ENCODE measurements around the gene NPAS2. TPM values are rescaled to one million over a fixed set of nuclear protein-coding genes. Genes with fewer than 3 reads are reported as not detected.

NPAS2 gene
- polyA plus RNA-seq, 5 donors = 26.7 to 39.0 (median 30.3) TPM

DNA sequence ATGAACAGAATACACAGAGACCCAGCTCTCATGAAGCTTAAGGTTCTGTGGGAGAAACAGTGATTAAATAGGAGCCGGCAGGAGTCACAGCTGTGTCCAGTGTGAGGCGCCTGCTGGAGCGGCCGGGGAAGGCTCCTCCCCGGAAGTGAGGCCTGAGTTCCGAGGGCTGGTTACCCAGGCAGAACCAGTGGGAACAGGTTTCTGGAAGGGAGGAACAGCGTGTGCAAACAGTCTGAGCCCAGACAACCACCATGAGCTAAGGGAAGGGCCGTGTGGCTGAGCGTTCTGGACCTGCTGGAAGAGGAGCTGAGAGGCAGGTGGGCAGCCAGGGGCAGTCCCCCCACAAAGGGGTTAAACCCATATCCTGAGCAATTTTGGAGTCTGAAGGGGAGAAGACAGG is 26.0 kb upstream of the NPAS2 start:
- DNase-seq = no peak

DNA sequence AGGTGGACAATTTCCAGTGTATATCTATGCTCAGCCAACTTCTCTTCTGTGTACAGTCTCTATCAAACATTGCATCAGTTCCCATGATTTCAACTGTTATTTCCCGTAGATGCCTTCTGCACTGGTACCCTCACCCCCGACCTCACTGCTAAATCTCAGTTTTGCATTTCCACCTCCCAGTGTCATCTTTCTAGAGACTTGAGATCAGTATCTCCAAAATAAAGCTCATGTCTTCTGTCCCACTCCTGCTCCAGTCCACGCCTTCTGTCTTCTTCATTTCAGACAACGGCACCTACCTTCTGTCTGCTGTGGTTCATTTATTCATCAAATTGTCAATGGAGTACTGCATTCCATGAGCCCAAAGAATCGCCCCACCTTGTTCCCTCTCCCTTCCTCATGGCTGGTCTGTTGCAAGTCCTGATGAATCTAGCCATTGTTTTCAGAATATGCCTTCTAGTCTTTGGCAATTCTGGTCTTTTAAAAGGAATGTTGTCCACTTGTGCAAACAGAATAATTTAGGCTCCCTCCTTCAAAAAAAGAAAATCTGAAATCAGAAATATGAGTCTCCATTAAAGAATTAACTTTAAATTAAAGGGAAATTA is 23.3 kb upstream of the NPAS2 start:
- no peak for DNase-seq

DNA sequence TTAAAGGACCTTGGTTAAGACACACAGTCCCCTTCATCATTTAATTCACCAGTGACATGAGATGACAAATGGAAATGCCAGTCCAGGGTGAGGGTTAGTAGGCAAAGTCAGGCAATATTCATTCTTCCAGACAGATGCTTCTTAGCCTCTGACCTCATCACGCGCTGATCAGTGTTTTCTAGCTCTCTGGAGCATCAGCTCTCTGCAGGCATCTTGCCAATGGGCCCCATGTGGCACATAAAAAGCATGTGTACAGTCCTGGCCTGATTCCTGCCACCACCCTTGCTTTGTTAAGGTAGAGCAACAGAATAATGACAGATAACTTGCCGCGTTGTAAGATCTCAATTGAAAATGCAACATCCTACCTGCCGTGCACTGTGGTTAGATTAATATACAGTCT is 20.3 kb upstream of the NPAS2 start:
- no peak for DNase-seq

DNA sequence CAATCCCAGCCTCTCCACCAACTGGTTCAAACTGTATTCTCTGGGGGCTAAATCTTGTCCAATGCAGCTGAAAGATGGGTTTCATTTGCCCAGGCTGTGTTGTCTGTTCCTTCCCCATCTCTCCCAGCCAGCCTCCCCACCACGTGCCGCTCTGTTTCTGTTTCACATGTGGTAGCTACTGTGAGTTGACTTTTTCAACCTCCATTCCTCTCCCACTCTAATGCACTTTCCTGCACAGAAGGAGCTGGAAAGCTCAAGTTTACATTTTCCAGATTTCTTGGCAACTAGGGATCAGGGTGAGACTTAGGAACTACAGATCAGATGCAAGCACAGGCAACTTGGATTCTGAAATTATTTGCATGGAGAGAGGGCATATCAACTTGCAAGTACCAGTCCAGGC is 19.0 kb upstream of the NPAS2 start:
- no peak for DNase-seq

DNA sequence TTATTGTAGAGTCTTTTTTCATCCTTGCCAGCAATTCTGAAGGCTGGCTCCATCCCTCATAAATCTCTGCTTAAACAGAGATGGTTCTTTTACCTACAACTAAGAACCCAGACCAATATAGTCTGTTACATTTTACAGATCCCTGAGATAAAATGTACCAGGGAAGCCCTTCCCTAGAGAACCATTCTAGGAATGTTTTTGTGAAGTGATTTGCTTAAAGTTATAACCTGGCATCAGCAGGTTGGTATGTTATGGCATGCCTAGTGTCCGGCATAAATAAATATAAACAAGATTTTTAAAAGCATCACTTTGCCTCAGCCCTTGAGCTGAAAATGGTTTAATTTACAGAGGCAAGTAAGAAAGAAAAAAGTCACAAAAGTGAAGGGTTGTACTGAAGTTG is 18.5 kb upstream of the NPAS2 start:
- no peak for DNase-seq

DNA sequence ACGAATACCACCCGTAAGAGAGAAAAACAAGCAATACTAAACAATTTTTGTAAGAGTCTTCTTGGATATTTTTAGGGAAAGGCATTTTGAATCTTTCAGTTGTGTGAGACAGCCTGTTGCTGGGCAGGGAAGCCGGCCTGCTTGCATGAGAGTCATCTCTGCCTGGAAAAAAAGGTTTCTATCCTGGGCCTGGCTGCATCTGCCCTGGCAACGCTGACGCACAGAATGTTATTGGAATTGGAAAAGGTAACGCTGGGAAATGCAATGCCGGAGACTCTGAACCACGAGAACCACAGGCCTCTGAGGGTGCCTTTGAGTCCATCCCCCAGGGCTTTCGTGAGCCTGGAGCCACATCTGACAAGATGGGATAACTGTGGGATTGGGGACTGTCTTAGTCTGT is 17.9 kb upstream of the NPAS2 start:
- DNase-seq = no peak

DNA sequence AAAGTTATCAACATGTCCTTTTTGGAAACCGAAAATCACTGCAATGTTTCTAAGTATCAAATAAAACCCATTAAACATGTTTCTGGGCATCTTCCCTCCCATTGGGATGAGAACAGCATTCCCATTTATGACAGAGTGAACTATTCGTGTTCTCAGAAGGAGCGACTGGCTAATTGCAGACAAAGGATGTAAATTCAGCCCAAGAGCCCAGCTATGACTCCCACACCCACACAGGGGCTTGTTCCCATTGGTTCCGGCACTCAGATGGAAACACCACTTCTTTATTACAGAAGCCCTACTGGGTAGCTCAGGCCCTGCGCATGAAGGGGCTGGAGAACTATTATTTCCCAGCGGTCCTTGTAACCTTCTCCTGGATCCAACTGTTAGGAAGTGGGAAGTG is 16.6 kb upstream of the NPAS2 start:
- no peak for DNase-seq

DNA sequence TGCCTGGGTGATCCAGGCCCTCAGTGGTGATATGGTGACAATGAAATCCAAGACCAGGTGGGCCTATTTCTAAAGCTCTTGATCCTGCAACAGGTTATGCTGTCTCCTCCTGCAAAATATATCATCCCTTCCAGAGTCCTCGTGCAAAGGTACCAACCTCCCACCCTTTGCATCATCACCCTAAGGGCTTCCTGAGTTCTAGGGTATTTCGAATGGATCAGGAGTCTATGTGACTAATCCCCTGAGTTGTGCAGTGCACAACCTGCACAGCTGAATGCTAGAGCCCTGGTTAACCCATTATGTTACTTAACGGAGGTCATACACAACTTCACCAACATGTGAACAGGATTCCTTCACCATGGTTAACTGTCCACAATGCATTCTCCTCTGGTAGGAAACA is 13.4 kb upstream of the NPAS2 start:
- DNase-seq = no peak

DNA sequence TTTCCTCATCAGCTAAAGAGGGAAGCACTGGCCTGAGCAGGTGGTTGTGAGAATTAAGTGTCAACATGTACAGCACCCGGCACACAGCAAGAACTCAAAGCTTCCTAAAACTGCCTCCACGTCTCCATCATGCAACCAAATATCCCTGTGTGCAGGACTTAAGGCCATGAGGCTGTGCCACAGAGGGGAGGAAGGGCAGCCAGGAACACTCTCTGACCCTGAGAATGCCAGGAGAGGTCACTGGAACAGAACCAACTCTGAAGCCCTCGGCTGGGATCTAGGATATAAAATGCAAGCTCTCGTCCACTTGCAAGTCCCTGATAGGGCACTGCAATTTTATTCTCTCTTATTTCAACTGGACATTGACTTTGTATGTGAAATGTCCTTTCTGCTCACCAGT is 12.2 kb upstream of the NPAS2 start:
- no peak for DNase-seq

DNA sequence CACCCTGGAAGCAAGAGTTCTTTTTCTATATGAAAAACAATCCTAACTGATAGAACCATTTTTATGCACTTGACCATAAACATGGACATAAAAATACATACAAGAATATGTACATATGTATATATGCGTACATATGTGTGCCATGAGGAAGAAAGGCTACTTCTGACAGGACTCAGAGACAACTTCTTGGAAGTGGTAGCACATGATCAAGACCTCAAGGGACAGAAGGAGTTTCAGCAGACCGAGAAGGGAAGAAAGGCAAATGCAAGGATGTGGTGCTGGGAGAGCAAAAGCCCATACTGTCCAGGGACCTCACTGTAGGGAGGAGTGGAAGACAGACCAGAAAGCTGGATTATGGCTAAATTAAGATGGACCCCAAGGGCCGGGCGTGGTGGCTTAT is 11.4 kb upstream of the NPAS2 start:
- no peak for DNase-seq

DNA sequence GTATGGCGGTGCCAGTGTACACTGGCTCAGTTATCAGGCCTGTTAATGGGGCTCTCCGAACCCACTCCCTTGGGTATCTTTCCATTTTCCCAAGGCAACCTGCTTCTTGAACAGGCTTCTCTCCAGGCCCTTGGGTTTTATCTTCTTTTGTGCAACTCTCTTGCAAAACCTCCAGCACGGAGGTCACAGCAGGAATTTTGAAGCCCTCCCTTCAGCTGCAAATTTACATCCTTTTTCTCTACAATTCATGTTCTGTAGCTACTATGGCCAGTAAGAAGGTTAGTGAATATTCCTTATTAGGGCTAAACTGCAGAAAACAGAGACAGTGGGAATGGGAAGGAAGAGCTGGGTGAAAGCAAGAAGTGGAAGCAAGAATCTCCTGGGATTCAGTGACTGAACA is 10.4 kb upstream of the NPAS2 start:
- no peak for DNase-seq

DNA sequence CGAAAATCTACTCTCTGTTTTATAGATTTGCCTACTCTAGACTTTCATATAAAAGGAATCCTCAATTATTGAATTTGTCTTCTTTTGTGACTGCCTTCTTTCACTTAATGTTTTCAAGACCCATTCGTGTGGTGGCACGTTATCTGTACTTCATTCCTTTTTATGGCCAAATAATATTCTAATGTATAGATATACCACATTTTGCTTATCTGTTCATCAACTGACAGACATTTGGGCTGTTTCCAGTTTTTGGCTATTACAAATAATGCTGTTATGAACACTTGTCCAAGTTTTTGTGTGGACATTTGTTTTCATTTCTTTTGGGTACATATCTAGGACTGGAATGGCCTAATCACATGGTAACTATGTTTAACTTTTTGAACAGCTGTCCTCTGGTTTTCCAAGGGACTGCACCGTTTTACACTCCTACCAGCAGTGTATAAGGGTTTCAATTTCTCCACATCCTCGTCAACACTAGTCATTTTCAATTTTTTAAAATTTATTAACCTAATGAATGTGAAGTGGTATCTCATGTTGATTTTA is 9.3 kb upstream of the NPAS2 start:
- DNase-seq = no peak

DNA sequence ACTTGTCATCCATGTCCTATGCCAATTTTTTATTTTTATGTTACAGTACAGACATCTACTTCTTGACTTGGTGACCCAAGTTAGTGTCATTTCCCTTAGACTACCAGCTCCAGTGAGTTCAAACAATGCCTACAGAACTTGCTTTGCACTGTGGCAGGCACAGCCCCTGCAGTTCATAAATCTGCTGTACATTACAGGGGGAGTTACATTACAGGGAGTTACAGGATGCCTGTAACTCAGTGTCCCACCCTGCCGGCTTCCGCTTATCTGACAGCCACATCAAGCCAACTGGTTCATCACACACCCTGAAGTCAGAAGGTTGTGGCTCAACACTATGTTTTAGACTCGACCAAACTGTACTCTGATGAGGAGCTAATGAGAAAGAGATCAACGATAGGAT is 7.8 kb upstream of the NPAS2 start:
- DNase-seq = no peak

DNA sequence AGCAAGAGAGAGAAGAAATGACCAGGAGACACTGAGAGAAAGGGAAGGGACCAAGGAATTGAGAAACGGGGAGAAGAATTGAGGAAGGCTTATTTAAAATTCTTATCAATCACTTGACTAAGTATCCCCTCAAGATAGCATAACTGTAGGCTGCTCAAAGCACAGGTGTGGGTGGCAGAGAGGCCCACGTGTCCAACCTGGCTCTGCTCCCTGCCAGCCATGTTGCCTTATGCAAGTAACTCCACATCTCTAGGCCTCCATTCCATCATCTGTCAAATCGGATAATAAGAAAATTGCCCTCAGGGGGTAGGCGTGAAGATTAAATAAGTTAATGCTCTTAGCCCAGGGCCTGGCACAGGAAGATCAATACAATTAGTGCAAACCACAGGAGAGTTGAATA is 7.4 kb upstream of the NPAS2 start:
- DNase-seq = no peak

DNA sequence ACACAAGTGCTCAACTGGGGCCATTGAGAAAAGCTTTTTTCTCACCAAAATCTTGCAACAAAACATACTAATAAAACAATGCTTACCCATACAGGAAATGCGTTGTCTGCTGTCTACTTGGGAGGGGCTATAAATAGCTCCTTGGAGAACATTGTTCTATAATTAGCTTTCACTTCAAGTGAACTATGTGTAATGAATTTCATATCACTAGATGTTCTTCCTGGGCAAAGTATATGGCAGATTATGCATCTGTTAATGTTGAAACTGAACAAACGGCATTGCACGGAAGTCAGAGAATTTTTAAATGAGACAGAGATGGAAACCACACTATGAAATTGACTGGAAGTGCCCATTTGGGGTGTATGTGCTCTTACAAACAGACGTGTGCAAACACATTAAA is 6.4 kb upstream of the NPAS2 start:
- DNase-seq = no peak

DNA sequence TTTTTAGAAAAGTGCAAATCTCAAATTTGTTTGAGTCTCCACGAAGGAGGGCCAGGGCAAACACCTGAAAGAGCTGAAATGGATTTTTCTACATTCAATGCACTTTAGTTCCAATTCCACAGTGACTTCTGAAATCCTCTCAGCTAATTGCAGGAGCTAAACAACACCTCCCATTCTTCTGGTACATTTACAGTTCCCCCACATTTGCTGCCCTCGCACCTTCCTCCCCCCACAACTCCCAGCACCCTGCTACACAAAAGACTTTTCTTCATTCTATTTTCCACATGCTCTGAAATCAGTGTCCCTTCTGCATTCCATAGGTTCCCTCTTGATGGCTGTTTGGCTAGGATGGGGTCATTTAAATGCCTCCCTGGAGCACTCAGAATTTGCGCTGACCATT is 5.9 kb upstream of the NPAS2 start:
- no peak for DNase-seq

DNA sequence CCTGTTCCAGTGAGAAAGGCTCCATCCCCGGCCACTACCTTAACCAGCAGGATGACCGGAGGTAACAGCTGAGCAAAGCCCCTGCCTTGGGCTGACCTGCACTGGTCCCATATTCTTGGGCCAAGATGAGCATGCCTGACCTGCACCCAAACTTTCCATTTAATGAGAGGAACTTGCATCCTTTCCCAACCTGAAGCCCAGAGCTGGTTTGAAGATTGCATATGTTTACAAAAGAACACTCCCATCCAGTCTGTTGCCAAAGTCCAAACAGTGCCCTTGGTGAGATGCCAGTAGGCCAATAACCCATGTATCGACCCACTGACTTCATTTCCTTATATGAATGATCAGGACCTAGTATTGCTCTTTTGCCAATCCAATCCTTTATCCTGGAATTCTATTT is 5.5 kb upstream of the NPAS2 start:
- DNase-seq = no peak

DNA sequence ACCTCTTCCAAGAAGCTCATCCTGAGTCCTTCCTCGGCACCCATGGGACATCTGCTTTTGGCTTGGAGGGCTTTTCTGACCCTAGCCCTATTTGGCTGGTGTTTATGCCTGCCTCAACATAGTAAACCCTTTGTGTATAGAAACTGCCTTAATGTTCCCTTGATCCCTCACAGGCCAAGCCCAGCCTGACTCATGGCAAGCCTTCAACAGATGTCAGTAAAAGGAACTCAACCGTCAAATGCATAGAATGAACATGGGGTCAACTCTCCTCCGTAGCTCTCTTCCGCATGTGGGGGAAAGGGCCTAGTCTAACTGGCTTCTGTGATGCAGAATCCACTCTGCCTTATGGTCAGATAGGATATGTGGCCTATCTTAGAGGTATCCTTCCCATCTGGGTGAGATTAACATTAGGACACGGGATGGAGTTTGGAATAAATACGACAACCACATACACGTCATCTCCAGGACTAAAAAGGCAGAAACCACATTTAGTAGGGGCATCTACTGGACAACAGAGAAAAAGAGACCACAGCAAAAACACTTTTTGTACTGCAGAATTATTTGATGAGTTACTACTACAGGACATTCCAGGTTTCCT is 2.5 kb upstream of the NPAS2 start:
- DNase-seq = no peak

DNA sequence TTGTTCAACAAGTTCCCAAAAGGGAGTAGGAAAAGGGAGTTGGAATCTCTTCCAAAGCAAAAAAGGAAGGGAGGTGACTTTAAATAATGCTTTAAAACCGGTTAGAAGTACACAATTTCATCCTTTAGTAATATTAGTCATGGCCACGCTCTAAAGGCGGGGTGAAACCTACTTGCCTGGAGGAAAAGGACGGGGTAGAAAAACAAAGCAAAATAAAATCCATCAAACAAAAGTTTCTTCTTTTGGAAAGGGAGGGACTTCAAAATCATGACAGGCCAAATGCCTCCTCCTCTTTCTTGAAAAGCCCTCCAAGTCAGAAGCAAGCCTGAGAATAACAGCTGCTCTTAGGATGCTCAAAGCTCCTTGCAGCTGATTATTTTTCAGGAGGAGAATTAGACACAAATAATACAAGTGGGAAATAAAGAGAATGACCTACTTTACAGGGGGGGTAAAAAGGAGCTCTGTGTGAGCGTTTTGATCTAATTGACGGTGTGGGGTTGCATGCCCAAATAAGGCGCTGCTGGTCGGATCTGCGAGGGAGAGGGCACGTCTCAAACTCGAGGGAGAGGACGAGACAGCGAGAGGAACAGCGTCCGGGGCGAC is 1.8 kb upstream of the NPAS2 start:
- DNase-seq = no peak

DNA sequence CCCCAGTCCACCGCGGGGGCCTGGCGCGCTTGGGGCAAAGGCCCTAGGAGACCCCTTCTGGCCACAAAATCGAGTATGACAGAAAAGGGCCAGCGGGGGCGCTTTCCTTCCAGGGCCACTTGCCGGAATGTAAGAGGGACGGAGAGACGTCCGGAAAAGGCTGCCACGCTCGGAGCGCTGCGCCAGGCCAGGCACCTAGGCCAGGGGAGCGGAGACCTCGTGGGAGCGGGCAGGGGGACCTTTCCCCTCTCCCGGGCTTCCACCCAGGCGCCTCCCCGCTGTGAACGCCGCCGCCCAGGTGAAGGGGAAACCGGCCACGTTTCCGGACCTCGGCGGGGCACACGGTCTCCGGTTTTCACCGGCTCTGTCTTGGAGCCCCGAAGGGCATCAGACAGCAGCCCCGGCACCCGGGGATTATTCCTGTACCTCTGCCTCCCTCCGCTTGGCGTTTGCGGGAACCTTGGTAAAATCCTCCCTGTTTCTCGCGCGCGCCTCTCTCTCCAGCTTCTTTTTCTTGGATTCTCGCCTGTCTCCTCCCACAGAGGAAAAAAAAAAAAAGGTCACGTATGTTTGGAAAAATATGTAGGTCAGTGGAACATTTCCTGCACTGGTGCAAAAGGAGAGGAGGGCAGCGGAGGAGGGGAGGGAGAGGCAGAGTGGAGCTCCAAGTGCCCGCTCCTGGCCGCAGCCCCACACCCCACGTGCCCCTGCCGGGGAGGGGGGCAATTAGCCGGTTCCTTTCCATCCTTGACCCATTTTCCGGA is 1.2 kb upstream of the NPAS2 start:
- DNase-seq = peak; percentile 67 to 70

DNA sequence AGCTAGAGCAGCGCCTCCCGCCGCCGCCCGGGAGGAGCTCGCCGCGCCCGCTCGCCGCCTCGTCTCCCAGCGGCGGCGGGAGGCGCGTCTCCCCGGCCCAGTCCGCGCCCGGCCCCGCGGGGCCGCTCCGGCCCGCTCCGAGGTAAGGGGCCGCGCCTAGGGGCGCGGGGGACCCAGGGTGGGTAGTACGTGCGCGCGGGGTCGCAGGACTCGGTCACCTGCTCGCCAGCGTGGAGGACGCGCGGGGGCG is 259 bp downstream of the NPAS2 start:
- no peak for DNase-seq

DNA sequence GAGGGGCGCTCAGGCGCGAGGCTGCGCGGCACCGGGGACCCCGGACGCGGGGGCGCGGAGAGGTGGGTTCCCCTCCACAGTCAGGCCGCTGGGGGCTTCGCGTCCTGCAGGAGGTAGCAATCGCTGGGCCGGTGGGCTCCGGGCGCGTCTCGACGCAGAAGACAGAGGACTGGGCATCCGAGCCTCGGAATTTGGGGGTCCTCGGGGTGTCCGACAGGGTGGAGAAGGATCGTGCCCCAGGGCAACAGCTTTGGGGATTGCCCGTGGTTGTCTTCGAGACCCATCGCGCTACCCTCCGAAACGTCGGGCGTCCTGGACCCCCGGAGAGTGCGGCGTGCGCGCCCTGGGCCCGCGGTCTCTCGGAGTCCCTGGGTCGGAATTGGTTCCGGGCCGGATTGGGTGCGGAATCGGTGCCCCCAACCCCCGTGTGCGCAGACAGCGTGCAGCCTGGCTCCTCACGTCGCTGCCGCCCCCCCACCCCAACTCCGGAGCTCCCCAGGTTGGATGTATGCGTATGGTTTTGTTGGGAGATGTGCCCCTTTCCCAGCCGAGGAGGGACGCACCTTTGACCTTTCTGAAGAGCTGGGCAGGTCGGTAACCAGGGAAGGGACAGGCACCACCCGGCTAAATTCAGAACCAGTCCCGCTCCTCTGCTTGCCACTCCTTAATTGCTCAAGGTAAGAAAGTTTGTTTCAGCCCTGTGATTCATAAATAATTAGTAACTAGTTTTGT is 750 bp downstream of the NPAS2 start:
- DNase-seq = no peak
